GM12873 (cell line): Measurements from ENCODE around the gene FAM222A.

ENCODE experiments used
- TF ChIP-seq, protein P1 (sequence below): IDR thresholded peaks from 2 replicates; pipeline ENCODE4 v1.5.1; 2012; ENCODE audit warnings: low read depth, mild to moderate bottlenecking, moderate library complexity, low read length, control low read depth; ENCODE audit not compliant: insufficient read depth; ENCODE audit errors: missing control alignments

Gene FAM222A

DNA sequence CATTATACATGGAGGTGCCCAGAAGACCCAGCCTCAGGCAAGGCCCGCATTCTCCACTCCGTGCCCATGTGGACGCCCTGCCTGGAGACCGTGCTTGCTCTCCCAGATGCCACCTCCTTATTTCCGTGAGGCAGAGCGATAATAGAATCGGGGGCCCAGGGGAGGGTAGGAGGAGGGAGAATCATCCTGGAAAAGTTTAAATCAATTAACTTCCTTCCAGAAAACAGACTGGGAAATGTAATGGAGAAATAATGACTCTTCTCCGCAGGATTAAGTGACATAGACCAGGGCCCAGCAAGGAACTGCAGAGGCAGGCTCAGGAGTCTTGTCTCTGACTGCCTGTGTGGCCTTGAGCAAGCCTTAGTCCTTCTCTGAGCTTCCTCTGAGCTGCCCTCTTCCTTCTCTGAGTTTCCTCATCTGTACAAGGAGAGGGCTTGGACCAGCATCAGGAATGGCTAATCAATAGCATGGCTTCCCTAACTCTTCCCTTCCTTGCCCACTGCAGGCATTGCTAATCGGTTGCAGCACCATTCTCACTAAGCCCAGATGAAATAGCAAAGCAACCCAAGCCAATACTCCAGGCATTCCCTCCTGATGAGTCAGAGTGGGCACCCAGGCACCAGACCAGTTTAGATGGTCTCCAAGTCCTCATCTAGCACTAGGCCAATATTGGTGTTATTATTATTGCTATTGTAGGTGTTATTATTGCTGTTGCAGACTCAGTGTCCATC is 11.3 kb upstream of the FAM222A start:
- TF ChIP-seq, protein P1, sequence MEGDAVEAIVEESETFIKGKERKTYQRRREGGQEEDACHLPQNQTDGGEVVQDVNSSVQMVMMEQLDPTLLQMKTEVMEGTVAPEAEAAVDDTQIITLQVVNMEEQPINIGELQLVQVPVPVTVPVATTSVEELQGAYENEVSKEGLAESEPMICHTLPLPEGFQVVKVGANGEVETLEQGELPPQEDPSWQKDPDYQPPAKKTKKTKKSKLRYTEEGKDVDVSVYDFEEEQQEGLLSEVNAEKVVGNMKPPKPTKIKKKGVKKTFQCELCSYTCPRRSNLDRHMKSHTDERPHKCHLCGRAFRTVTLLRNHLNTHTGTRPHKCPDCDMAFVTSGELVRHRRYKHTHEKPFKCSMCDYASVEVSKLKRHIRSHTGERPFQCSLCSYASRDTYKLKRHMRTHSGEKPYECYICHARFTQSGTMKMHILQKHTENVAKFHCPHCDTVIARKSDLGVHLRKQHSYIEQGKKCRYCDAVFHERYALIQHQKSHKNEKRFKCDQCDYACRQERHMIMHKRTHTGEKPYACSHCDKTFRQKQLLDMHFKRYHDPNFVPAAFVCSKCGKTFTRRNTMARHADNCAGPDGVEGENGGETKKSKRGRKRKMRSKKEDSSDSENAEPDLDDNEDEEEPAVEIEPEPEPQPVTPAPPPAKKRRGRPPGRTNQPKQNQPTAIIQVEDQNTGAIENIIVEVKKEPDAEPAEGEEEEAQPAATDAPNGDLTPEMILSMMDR, result no peak

DNA sequence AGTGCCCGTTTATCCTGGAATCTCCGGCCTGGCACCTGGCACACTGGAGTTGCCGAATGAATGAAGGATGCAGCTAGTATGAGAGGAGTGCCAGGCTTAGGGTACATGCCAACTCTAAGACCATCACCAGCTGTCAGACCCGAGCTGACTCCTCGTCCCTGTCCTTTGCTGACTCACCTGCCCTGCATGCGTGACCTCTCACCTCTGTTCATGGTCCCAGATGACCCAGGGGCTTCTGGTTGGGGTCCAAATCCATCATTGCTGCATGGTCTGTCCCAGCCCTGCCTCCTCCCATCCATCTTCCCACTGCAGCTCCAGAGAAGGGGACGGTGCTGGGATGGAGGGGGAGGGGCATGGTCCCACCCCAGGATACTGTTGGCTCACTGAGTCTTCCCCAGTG is 9.9 kb upstream of the FAM222A start:
- TF ChIP-seq, protein P1, result no peak

DNA sequence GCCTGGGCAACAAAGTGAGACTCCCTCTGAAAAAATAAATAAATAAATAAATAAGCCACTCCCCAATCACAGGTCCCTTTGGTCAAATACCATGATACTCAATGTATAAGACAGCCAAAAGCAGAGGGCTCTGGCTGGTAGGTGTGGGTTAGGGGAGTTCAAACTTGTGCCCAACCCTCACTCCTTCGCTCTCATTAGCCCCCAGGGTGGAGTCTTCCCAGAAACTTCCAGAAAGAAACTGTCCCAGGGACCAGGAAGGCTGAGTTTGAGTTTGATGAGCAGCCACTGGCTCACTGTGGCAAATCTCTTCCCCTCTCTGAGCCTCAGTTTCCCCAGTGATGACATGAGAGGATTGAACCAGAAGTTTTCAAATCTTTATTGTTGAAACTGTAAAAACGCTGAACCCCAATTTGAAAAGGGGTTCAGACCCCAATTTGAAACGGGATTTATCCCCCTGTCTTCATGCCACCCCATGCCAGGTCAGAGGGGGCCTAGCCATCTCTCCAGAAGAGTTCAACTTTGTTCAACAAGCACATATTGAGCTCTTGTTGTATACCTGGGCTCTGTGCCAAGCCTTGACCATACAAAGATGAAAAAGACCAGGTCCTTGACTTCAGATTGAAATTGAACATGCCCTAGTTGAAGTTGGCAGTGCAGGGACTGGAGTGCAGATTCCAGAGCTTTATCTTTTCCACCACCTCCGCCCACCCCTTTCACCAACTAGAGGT is 9.1 kb upstream of the FAM222A start:
- TF ChIP-seq, protein P1, result no peak

DNA sequence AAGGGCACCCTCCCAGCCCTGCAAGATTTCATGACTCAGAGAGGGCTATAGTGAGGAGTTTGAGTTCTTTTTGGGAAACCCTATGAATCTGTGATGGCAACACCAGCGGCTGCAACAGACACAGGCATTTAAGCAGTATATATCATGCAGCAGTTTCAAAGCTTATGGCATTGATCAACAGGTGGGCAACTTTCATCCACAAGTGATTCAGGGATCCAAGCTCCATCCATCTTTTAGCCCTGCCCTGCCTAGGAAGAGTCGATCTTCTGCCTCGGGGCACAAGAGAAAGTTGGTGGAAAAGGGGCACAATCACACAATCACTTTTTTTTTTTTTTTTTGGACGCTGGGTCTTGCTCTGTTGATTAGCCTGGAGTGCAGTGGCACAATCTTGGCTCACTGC is 8.3 kb upstream of the FAM222A start:
- TF ChIP-seq, protein P1, result no peak

DNA sequence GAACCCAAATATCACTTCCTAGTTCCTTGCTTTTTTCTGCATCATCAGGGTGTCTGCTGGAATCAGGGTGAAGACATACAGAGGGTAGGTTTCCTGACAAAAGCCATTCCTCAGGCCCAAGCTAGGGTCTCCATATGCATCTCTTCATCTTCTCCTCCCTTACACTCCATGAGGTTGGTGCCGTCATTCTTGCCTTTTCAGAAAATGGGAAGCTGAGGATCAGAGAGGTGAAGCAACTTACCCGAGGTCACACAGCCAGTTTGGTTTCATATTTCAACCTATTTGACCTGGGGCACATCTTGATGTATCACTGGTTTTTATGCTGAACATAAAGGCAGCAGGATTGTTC is 7.3 kb upstream of the FAM222A start:
- TF ChIP-seq, protein P1, result no peak

DNA sequence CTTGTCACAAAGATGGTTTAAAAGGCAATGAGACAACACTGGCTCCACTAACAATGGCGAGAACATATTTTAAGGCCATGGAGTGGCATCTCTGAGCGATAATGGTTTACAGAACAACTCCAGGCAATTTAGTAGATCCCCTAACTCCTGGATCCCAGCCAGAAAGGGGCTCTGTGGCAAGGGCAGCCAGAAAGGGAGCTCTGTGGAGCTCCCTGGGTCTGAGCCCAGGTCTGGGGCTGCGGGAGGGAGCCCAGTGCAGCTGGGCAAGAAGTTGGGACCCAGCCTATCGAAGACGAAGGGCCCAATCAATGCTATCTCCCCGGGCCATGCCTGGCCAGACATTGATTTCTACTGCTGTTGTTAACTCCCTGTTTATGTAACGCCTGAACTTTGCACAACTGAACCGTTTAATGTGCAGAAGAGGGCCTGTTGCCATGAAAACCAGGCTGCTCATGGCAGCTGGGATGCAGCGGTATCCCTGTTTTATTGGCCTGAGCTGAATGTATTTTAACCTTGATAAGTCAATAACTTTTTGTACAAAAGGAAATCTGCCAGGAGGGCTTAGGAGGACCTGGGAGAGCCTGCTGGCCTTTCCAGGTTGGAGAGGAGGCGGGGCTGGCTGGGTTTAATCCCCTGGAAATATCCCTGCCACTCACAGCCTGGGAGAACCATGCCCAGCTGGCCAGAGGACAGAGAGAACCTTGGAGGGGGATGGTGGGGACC is 6.7 kb upstream of the FAM222A start:
- TF ChIP-seq, protein P1, result no peak

DNA sequence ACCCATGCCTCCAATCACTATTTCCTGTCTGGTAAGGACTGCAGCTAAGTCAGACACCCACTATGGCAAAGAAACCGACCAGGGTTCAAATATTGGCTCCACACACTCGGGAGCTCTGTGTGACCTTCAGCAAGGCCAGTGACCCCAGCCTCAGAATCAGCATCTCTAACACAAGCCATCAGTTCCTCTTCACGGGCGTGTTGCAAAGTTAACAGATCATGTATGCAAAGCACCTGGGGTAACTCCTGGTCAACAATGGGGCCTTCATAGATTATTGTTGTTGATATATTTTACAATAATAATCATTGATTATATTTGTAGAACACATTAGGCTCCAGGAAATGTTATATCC is 6.2 kb upstream of the FAM222A start:
- TF ChIP-seq, protein P1, result no peak
